ENCODE measurements around the gene CCDC50.

- no peak for TF ChIP-seq CTCF (conservative IDR thresholded peaks at IDR 0.05)
- TF ChIP-seq ZFX (IDR thresholded peaks at IDR 0.05), result no peak
Measured at GRCh38 chr3:191431160-191431822, 102.1 kb downstream of the CCDC50 start.

Measured in C4-2B (cell line).